Uterus (tissue), 4 donors: ENCODE results near the gene FGFR1OP2. TPM values are rescaled to one million over a fixed set of nuclear protein-coding genes. Genes with fewer than 3 reads are reported as not detected.

ENCODE experiments used
- DNase-seq, 2 donors: peaks; one replicate each; pipeline ENCODE4 v3.0.0-alpha.2; 2019 to 2020
- H3K27ac ChIP-seq, 2 donors: fragments of 200-600 bp; sonication (generic); 1 replicate in 1 of 2; 2 replicates in 1 of 2; pipeline ENCODE4 v1.5.1; 2016 to 2018
- H3K27me3 ChIP-seq, 2 donors: fragments of 200-600 bp; sonication (generic); one replicate each; pipeline ENCODE4 v1.5.1; 2018 to 2019; ENCODE audit warnings: control low read depth in 1 of 2
- H3K36me3 ChIP-seq, 2 donors: fragments of 200-600 bp; sonication (generic); one replicate each; pipeline ENCODE4 v1.5.1; 2019; ENCODE audit warnings: control low read depth in 1 of 2
- H3K4me1 ChIP-seq, 2 donors: fragments of 200-600 bp; sonication (generic); one replicate each; pipeline ENCODE4 v1.5.1; 2018 to 2019; ENCODE audit warnings: control low read depth in 1 of 2
- H3K4me3 ChIP-seq, 2 donors: fragments of 200-600 bp; sonication (generic); 1 replicate in 1 of 2; 2 replicates in 1 of 2; pipeline ENCODE4 v1.5.1; 2018 to 2019; ENCODE audit warnings: mild to moderate bottlenecking in 1 of 2
- H3K9me3 ChIP-seq, 2 donors: fragments of 200-600 bp; sonication (generic); one replicate each; pipeline ENCODE4 v1.5.1; 2019; ENCODE audit warnings: control low read depth in 1 of 2
- CTCF ChIP-seq, 4 experiments: fragments of 200-600 bp in 2 of 4; fragments of 450-650 bp in 2 of 4; sonication (generic) in 2 of 4; IDR thresholded peaks; one replicate each; pipeline ENCODE4 v1.5.1; 2016 to 2019; ENCODE audit warnings: antibody characterized with exemption in 4 of 4, mild to moderate bottlenecking in 2 of 4, moderate library complexity in 1 of 4
- POLR2A ChIP-seq, 2 donors: fragments of 450-650 bp; IDR thresholded peaks; one replicate each; pipeline ENCODE4 v1.6.1; 2016; ENCODE audit warnings: antibody characterized with exemption in 2 of 2, mild to moderate bottlenecking in 1 of 2, moderate library complexity in 1 of 2
- intact Hi-C: fragments of 100-400 bp; cut with DNase I; formaldehyde crosslinking; loops from one replicate; pipeline ENCODE4 v1.15.1; 2023; ENCODE audit warnings: low total_unique reads
- total RNA-seq, 4 donors: library from RNA; depleted of rRNA in 3 of 4; stranded (reverse); fragments of >200 nt in 3 of 4; gene quantifications; one replicate each; pipeline versions ENCODE4 v1.1.0 to v1.2.4, GENCODE V29; 2014 to 2023
- donor health status: DM: yes; HTN: yes; CAD: no.

FGFR1OP2 gene
- total RNA-seq, 4 donors from 2014 or later = 83.0 to 222 (median 112) TPM

GRCh38 chr12:26989873-26990272 lies 51.6 kb downstream of the FGFR1OP2 start:
- intact Hi-C loops = no loop called here
- DNase-seq = no peak
- no peaks in the 10 kb centered on the region for H3K36me3 ChIP-seq
- no peaks in the 10 kb centered on the region for H3K27me3 ChIP-seq
- no peaks in the 10 kb centered on the region for H3K9me3 ChIP-seq
- TF ChIP-seq POLR2A (IDR thresholded peaks at IDR 0.05) (no peak), CTCF (IDR thresholded peaks at IDR 0.05) (no peak)
- no peak overlapping the region for H3K4me3 ChIP-seq
- no peaks in the 10 kb centered on the region for H3K4me1 ChIP-seq
- no peak overlapping the region for H3K27ac ChIP-seq

- DNase-seq = no peak
- intact Hi-C loops = no loop called here
These were observed 53.6 kb downstream of the FGFR1OP2 start for GRCh38 chr12:26991826-26992225.

GRCh38 chr12:26994109-26994508 lies 55.8 kb downstream of the FGFR1OP2 start:
- H3K4me1 ChIP-seq = no peaks in the 10 kb centered on the region
- intact Hi-C loops = no loop called here
- H3K36me3 ChIP-seq = no peaks in the 10 kb centered on the region
- no peaks in the 10 kb centered on the region for H3K9me3 ChIP-seq
- no peak for DNase-seq
- no peaks in the 10 kb centered on the region for H3K27me3 ChIP-seq
- TF ChIP-seq CTCF (IDR thresholded peaks at IDR 0.05) (no peak), POLR2A (IDR thresholded peaks at IDR 0.05) (no peak)
- H3K27ac ChIP-seq = no peak overlapping the region
- no peak overlapping the region for H3K4me3 ChIP-seq

More at GRCh38 chr12:26991826-26992225, 53.6 kb downstream of the FGFR1OP2 start:
- no peaks in the 10 kb centered on the region for H3K27me3 ChIP-seq
- H3K9me3 ChIP-seq = no peaks in the 10 kb centered on the region
- TF ChIP-seq CTCF (IDR thresholded peaks at IDR 0.05) (no peak), POLR2A (IDR thresholded peaks at IDR 0.05) (no peak)
- H3K4me1 ChIP-seq = no peaks in the 10 kb centered on the region
- H3K36me3 ChIP-seq = no peaks in the 10 kb centered on the region
- no peak overlapping the region for H3K4me3 ChIP-seq
- no peak overlapping the region for H3K27ac ChIP-seq

GRCh38 chr12:26995706-26996105 lies 57.4 kb downstream of the FGFR1OP2 start:
- H3K4me3 ChIP-seq = no peak overlapping the region
- no peaks in the 10 kb centered on the region for H3K9me3 ChIP-seq
- no peaks in the 10 kb centered on the region for H3K36me3 ChIP-seq
- H3K4me1 ChIP-seq = no peaks in the 10 kb centered on the region
- no peak for DNase-seq
- H3K27me3 ChIP-seq = no peaks in the 10 kb centered on the region
- intact Hi-C loops = no loop called here
- no peak for TF ChIP-seq POLR2A (IDR thresholded peaks at IDR 0.05)
- no peak for TF ChIP-seq CTCF (IDR thresholded peaks at IDR 0.05)
- no peak overlapping the region for H3K27ac ChIP-seq

GRCh38 chr12:26997003-26997402 lies 58.7 kb downstream of the FGFR1OP2 start:
- Histone ChIP-seq H3K27ac (no peak overlapping the region), H3K4me1 (no peaks in the 10 kb centered on the region), H3K27me3 (no peaks in the 10 kb centered on the region), H3K4me3 (no peak overlapping the region), H3K36me3 (no peaks in the 10 kb centered on the region), H3K9me3 (no peaks in the 10 kb centered on the region)
- intact Hi-C loops = no loop called here
- TF ChIP-seq POLR2A (IDR thresholded peaks at IDR 0.05) (no peak), CTCF (IDR thresholded peaks at IDR 0.05) (no peak)
- no peak for DNase-seq
